Stimulated activated naive CD8-positive, alpha-beta T cell treated with anti-CD3 and anti-CD28 coated beads, Interleukin-15, amount 100 ng/mL, for 72 hours (primary cell): ENCODE results near the gene KRT222.

Experiments
- ATAC-seq: fragments of 150-1000 bp; cut with Tn5 transposase; 2 replicates; pipeline ENCODE4 v1.10.0; 2021; ENCODE audit warnings: mild to moderate bottlenecking, moderate library complexity
- DNase-seq, 2 donors: peaks; one replicate each; pipeline ENCODE4 v3.0.0; 2021 to 2022
- H3K27ac Mint-ChIP-seq, 2 donors: one replicate each; pipeline ENCODE4 v1.8.0; 2022; ENCODE audit warnings: mild to moderate bottlenecking in 2 of 2, mixed read lengths in 2 of 2, moderate library complexity in 2 of 2
- H3K27me3 Mint-ChIP-seq: one replicate; pipeline ENCODE4 v1.8.0; 2022; ENCODE audit warnings: mixed read lengths
- H3K4me1 Mint-ChIP-seq: one replicate; pipeline ENCODE4 v1.8.0; 2022; ENCODE audit warnings: mild to moderate bottlenecking, mixed read lengths
- H3K4me3 Mint-ChIP-seq, 2 donors: one replicate each; pipeline ENCODE4 v1.8.0; 2022; ENCODE audit warnings: mild to moderate bottlenecking in 2 of 2, mixed read lengths in 2 of 2, moderate library complexity in 1 of 2
- H3K9me3 Mint-ChIP-seq, 2 donors: one replicate each; pipeline ENCODE4 v1.8.0; 2022; ENCODE audit warnings: mixed read lengths in 2 of 2

The KRT222 gene

GRCh38 chr17:40678902-40679522 lies 14.0 kb upstream of the KRT222 start:
- ATAC-seq (no peak), DNase-seq (no peak)
- Mint-ChIP-seq H3K27ac (no peak overlapping the region), H3K4me1 (peaks cover 10% of the 10 kb centered on the region), H3K4me3 (no peak overlapping the region), H3K27me3 (peaks cover 56% of the 10 kb centered on the region), H3K9me3 (no peaks in the 10 kb centered on the region)

GRCh38 chr17:40675905-40676304 lies 10.9 kb upstream of the KRT222 start:
- Mint-ChIP-seq H3K9me3 (no peaks in the 10 kb centered on the region), H3K4me1 (peaks cover 10% of the 10 kb centered on the region), H3K27ac (no peak overlapping the region), H3K4me3 (no peak overlapping the region), H3K27me3 (peaks cover 48% of the 10 kb centered on the region)
- no peak for DNase-seq
- ATAC-seq, result no peak

DNA sequence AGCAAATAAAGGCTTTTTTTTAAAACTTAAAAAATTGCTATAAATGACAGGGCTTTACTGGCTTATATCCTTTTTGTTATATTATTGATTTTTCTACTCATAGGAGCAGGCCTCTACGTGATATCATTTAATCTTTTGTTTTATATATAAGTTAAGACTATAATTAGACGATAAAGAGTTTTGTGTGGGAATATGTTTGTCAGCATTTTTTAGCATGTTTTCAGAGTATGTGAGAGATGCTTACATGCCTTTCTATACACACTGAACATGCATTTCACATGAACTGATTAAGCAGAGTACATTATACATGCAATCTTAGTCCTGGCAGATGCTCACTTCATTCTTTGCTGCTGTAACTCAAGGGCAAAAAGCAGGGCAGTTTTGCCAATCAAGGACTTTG lies 7.7 kb upstream of the KRT222 start:
- H3K9me3 Mint-ChIP-seq, result no peaks in the 10 kb centered on the region
- H3K4me3 Mint-ChIP-seq, result no peak overlapping the region
- H3K4me1 Mint-ChIP-seq, result no peaks in the 10 kb centered on the region
- H3K27me3 Mint-ChIP-seq, result peaks cover 24% of the 10 kb centered on the region
- H3K27ac Mint-ChIP-seq, result no peak overlapping the region
- no peak for ATAC-seq
- no peak for DNase-seq

GRCh38 chr17:40671282-40671681 lies 6.3 kb upstream of the KRT222 start:
- H3K4me3 Mint-ChIP-seq, result no peak overlapping the region
- no peaks in the 10 kb centered on the region for H3K4me1 Mint-ChIP-seq
- no peak for DNase-seq
- no peaks in the 10 kb centered on the region for H3K9me3 Mint-ChIP-seq
- H3K27ac Mint-ChIP-seq, result no peak overlapping the region
- peaks cover 20% of the 10 kb centered on the region for H3K27me3 Mint-ChIP-seq
- ATAC-seq, result no peak

DNA sequence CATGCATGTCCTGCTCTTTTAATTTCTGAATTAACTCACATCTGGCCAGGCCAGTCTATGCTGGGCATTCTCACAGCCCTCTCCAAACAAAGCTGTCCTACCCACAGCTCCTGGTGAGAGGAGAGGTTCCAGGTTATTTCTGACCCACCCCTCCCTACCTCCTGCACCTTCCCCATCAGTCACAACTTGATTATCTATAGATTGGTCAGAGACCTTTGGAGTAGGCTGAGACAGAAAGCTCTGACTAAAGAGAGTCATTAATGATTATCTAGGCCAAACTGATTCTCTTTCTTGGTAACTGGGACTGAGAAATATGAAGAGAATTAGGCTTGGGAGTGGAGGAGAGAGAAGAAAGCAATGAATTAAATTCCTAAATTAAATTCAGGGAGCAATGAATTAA lies 1.4 kb upstream of the KRT222 start:
- ATAC-seq, result no peak
- Mint-ChIP-seq H3K27ac (no peak overlapping the region), H3K4me1 (peaks cover 7% of the 10 kb centered on the region), H3K9me3 (no peaks in the 10 kb centered on the region), H3K27me3 (peaks cover 32% of the 10 kb centered on the region), H3K4me3 (no peak overlapping the region)
- no peak for DNase-seq

GRCh38 chr17:40663252-40663651 lies 1.7 kb downstream of the KRT222 start:
- ATAC-seq (no peak), DNase-seq (no peak)
- no peak overlapping the region for H3K4me3 Mint-ChIP-seq
- H3K9me3 Mint-ChIP-seq, result no peaks in the 10 kb centered on the region
- peaks cover 47% of the 10 kb centered on the region for H3K27me3 Mint-ChIP-seq
- H3K27ac Mint-ChIP-seq, result no peak overlapping the region
- peaks cover 15% of the 10 kb centered on the region for H3K4me1 Mint-ChIP-seq

GRCh38 chr17:40659911-40660310 lies 5.1 kb downstream of the KRT222 start:
- peaks cover 30% of the 10 kb centered on the region for H3K27me3 Mint-ChIP-seq
- H3K4me3 Mint-ChIP-seq, result no peak overlapping the region
- H3K27ac Mint-ChIP-seq, result peak overlapping the region in 1 of 2 donors; percentile 46
- H3K4me1 Mint-ChIP-seq, result peaks cover 11% of the 10 kb centered on the region
- ATAC-seq (no peak), DNase-seq (no peak)
- no peaks in the 10 kb centered on the region for H3K9me3 Mint-ChIP-seq

DNA sequence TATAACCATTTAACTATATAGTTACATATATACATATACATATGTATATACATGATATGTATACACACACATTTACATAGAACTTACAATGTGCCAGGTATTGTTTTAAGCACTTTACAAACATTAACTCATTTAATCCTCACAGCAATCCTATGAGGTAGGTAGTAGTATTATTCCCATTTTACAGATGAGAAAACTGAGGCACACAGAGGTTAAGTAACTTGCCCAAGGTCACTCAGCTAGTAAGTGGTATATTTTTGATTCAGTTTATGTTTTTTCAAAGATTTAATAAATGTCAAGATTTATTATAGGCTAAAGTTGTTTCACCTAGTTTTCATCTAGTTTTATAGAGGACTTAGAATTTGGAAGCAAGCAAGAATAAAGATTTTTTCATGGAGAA lies 6.6 kb downstream of the KRT222 start:
- Mint-ChIP-seq H3K9me3 (no peaks in the 10 kb centered on the region), H3K27me3 (peaks cover 21% of the 10 kb centered on the region), H3K4me3 (no peak overlapping the region), H3K27ac (no peak overlapping the region), H3K4me1 (peaks cover 8% of the 10 kb centered on the region)
- ATAC-seq, result no peak
- DNase-seq, result no peak

DNA sequence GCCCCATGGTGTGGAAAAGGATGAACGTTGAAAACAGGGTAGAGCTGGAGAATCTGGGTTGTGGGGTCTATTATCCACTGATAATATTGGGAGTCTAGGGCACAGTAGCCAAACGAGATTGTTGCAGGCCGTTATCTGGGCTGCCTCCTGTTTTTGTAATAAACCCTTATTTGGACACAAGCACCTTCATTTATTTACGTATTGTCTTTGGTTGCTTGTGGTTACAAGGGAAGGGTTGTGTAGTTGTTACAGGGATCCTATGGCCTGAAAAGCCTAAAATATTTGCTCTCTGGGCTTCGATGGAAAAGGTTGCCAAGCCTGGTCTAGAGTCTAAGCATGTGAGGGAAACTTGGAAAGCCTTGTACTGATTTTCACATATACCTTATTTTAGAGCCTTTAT lies 13.0 kb downstream of the KRT222 start:
- H3K9me3 Mint-ChIP-seq, result no peaks in the 10 kb centered on the region
- peaks cover 8% of the 10 kb centered on the region for H3K4me1 Mint-ChIP-seq
- H3K27ac Mint-ChIP-seq, result no peak overlapping the region
- H3K27me3 Mint-ChIP-seq, result no peaks in the 10 kb centered on the region
- DNase-seq, result no peak
- H3K4me3 Mint-ChIP-seq, result no peak overlapping the region
- no peak for ATAC-seq

DNA sequence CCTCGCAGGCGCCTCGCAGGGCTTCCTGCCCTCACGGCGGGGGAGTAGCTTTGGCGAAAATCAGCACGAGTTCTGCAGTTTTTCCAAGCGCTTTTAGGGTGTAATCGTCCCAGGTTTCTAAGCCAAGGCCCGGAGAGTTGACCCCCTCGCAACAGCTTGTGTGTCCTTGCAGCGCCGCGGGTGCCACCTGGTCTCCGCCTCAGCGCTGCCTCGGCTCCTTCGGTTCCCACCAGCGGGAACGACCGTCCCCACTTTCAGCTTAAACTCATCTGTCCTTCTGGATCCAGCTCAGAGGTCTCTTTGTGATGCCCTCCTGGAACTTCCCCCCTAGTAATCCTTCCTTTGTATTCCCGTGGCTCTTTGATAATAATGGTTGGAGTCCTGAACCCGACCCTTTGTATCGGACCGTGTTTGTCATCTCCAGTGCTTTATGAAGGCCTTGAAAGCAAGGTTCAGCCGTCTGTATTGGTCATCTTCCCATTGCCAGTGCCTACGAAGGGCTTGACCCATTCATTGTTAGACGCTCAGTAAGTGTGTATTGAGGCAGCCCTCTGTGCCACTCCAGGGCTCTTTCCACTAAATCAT lies 16.5 kb downstream of the KRT222 start:
- Mint-ChIP-seq H3K27ac (peak overlapping the region; percentile 100), H3K4me3 (peak overlapping the region; percentile 98 to 99), H3K4me1 (peaks cover 33% of the 10 kb centered on the region), H3K9me3 (no peaks in the 10 kb centered on the region), H3K27me3 (no peaks in the 10 kb centered on the region)
- DNase-seq (peak in 1 of 2 donors; percentile 13), ATAC-seq (peak; percentile 45)

- peaks cover 40% of the 10 kb centered on the region for H3K4me1 Mint-ChIP-seq
- peak; percentile 89 for ATAC-seq
- peak within 1 kb of the TSS; percentile 100 for H3K27ac Mint-ChIP-seq
- no peaks in the 10 kb centered on the region for H3K27me3 Mint-ChIP-seq
- H3K4me3 Mint-ChIP-seq, result peak within 1 kb of the TSS; percentile 98 to 99
- H3K9me3 Mint-ChIP-seq, result no peaks in the 10 kb centered on the region
- DNase-seq, result peak; percentile 81
Measured at GRCh38 chr17:40647624-40648383, 17.2 kb downstream of the KRT222 start, which contains the start of gene SMARCE1. Gene SMARCE1 (minus strand): TSS chr17:40647818. CDS start chr17:40645802, 2,016 bp downstream.

- no peaks in the 10 kb centered on the region for H3K27me3 Mint-ChIP-seq
- H3K4me3 Mint-ChIP-seq, result peak overlapping the region; percentile 98 to 99
- H3K9me3 Mint-ChIP-seq, result no peaks in the 10 kb centered on the region
- no peak for DNase-seq
- peak; percentile 59 for ATAC-seq
- peaks cover 47% of the 10 kb centered on the region for H3K4me1 Mint-ChIP-seq
- peak overlapping the region; percentile 100 for H3K27ac Mint-ChIP-seq
Measured at GRCh38 chr17:40646791-40647623, 18.0 kb downstream of the KRT222 start.

- Mint-ChIP-seq H3K4me1 (peaks cover 51% of the 10 kb centered on the region), H3K9me3 (no peaks in the 10 kb centered on the region), H3K27ac (no peak overlapping the region), H3K4me3 (peak overlapping the region; percentile 54 to 99), H3K27me3 (no peaks in the 10 kb centered on the region)
- ATAC-seq, result no peak
- DNase-seq, result no peak
Measured at GRCh38 chr17:40645943-40646342, 19.0 kb downstream of the KRT222 start.

DNA sequence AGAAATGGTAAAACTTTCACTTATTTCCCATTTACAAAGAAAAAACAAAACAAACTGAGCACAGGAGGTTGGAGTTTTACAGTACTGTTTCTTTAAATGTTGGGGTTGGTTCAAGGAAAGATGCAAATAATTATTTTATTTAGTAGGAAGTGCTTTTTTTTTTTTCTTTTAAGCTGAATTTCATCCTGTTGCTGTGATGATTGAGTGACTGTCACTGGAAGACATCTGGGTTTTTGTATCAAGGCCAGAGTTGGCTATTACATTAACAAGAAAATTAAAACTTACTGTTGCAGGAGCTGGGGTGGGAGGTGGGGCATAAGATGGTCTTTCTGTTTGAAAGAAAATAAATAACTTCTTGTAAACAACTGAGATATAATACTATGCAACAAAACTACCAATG lies 19.7 kb downstream of the KRT222 start:
- Mint-ChIP-seq H3K4me3 (peak overlapping the region; percentile 67 to 99), H3K27me3 (no peaks in the 10 kb centered on the region), H3K9me3 (no peaks in the 10 kb centered on the region), H3K4me1 (peaks cover 56% of the 10 kb centered on the region), H3K27ac (peak overlapping the region; percentile 73 to 94)
- DNase-seq, result no peak
- ATAC-seq, result no peak

DNA sequence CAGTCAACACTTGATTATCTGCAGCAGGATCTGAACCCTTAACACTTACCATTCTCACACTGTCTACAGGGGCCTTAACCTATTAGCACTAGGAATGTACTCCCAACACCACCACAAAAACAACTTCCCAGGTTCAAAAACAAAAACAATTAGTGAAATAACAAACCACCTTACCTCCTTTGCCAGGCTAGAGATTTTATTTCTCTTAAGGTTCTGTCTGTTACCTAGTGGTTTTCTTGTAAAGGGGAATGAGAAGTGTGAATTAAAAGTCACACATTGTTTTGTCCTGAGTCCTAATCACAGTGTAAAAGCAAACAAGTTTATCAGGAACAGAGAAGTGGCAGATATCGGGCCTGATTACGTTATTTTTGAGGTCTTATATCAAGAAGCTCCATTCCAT lies 27.0 kb downstream of the KRT222 start:
- Mint-ChIP-seq H3K27ac (peak overlapping the region in 1 of 2 donors; percentile 85), H3K4me1 (peaks cover 45% of the 10 kb centered on the region), H3K4me3 (no peak overlapping the region), H3K27me3 (no peaks in the 10 kb centered on the region), H3K9me3 (no peaks in the 10 kb centered on the region)
- ATAC-seq (no peak), DNase-seq (no peak)
